Parathyroid adenoma (tissue), 2 donors: Measurements from ENCODE around the gene ZNF683.

Source experiments
- H2AFZ ChIP-seq: fragments of 300-600 bp; sonication (generic); one replicate; pipeline ENCODE4 v1.7.0; 2017; ENCODE audit warnings: antibody characterized with exemption, mild to moderate bottlenecking
- H3K27ac ChIP-seq: fragments of 300-600 bp; sonication (generic); one replicate; pipeline ENCODE4 v1.7.0; 2017
- H3K27me3 ChIP-seq: fragments of 300-600 bp; sonication (generic); one replicate; pipeline ENCODE4 v1.7.0; 2017; ENCODE audit warnings: low read length; ENCODE audit not compliant: control insufficient read depth, insufficient read depth
- H3K36me3 ChIP-seq: fragments of 300-600 bp; sonication (generic); one replicate; pipeline ENCODE4 v1.7.0; 2017; ENCODE audit warnings: low read length; ENCODE audit not compliant: control insufficient read depth, insufficient read depth
- H3K4me1 ChIP-seq: fragments of 300-600 bp; sonication (generic); one replicate; pipeline ENCODE4 v1.7.0; 2017; ENCODE audit warnings: control low read depth
- H3K4me2 ChIP-seq: fragments of 300-600 bp; sonication (generic); one replicate; pipeline ENCODE4 v1.7.0; 2017; ENCODE audit warnings: low read length
- H3K4me3 ChIP-seq: fragments of 300-600 bp; sonication (generic); one replicate; pipeline ENCODE4 v1.7.0; 2017; ENCODE audit warnings: low read depth, low read length
- H3K79me2 ChIP-seq: fragments of 300-600 bp; sonication (generic); one replicate; pipeline ENCODE4 v1.7.0; 2017; ENCODE audit warnings: control low read depth
- H3K9ac ChIP-seq: fragments of 300-600 bp; sonication (generic); one replicate; pipeline ENCODE4 v1.7.0; 2017; ENCODE audit warnings: mild to moderate bottlenecking
- H3K9me3 ChIP-seq: fragments of 300-600 bp; sonication (generic); one replicate; pipeline ENCODE4 v1.7.0; 2017; ENCODE audit warnings: low read length; ENCODE audit not compliant: control insufficient read depth
- CTCF ChIP-seq: fragments of 300-600 bp; sonication (generic); IDR thresholded peaks from one replicate; pipeline ENCODE4 v1.7.0; 2017; ENCODE audit warnings: antibody characterized with exemption, mild to moderate bottlenecking
- donor health status: primary hyperparathyroidism.

ZNF683 gene

GRCh38 chr1:26399034-26399433, 26.5 kb upstream of the ZNF683 start:
- Histone ChIP-seq H2AFZ (no peak overlapping the region), H3K36me3 (no peaks in the 10 kb centered on the region), H3K4me1 (no peaks in the 10 kb centered on the region), H3K27me3 (no peaks in the 10 kb centered on the region), H3K4me3 (no peak overlapping the region), H3K4me2 (no peak overlapping the region), H3K79me2 (no peaks in the 10 kb centered on the region), H3K9me3 (no peaks in the 10 kb centered on the region), H3K9ac (no peak overlapping the region), H3K27ac (no peak overlapping the region)
- TF ChIP-seq CTCF = no peak

- H3K4me1 ChIP-seq = no peaks in the 10 kb centered on the region
- no peak overlapping the region for H3K9ac ChIP-seq
- H2AFZ ChIP-seq = no peak overlapping the region
- TF ChIP-seq CTCF = no peak
- H3K4me3 ChIP-seq = no peak overlapping the region
- H3K79me2 ChIP-seq = no peaks in the 10 kb centered on the region
- no peaks in the 10 kb centered on the region for H3K9me3 ChIP-seq
- H3K36me3 ChIP-seq = no peaks in the 10 kb centered on the region
- no peak overlapping the region for H3K4me2 ChIP-seq
- H3K27me3 ChIP-seq = no peaks in the 10 kb centered on the region
- no peak overlapping the region for H3K27ac ChIP-seq
Measured at GRCh38 chr1:26395754-26396153, 23.2 kb upstream of the ZNF683 start.

GRCh38 chr1:26391450-26391849, 18.9 kb upstream of the ZNF683 start:
- no peaks in the 10 kb centered on the region for H3K36me3 ChIP-seq
- no peak for TF ChIP-seq CTCF
- H3K9me3 ChIP-seq = no peaks in the 10 kb centered on the region
- no peaks in the 10 kb centered on the region for H3K4me1 ChIP-seq
- H2AFZ ChIP-seq = no peak overlapping the region
- no peak overlapping the region for H3K9ac ChIP-seq
- H3K4me2 ChIP-seq = no peak overlapping the region
- no peaks in the 10 kb centered on the region for H3K79me2 ChIP-seq
- no peaks in the 10 kb centered on the region for H3K27me3 ChIP-seq
- no peak overlapping the region for H3K27ac ChIP-seq
- no peak overlapping the region for H3K4me3 ChIP-seq

GRCh38 chr1:26389604-26390247, 17.2 kb upstream of the ZNF683 start:
- Histone ChIP-seq H3K4me1 (no peaks in the 10 kb centered on the region), H3K27ac (no peak overlapping the region), H3K79me2 (no peaks in the 10 kb centered on the region), H3K4me2 (no peak overlapping the region), H3K9me3 (no peaks in the 10 kb centered on the region), H3K27me3 (no peaks in the 10 kb centered on the region), H3K9ac (no peak overlapping the region), H2AFZ (no peak overlapping the region), H3K4me3 (no peak overlapping the region), H3K36me3 (no peaks in the 10 kb centered on the region)
- TF ChIP-seq CTCF = no peak

GRCh38 chr1:26388791-26389445, 16.4 kb upstream of the ZNF683 start:
- H3K4me3 ChIP-seq = no peak overlapping the region
- H3K9me3 ChIP-seq = no peaks in the 10 kb centered on the region
- H3K27ac ChIP-seq = no peak overlapping the region
- TF ChIP-seq CTCF = no peak
- H3K36me3 ChIP-seq = no peaks in the 10 kb centered on the region
- H3K9ac ChIP-seq = no peak overlapping the region
- H3K4me1 ChIP-seq = no peaks in the 10 kb centered on the region
- no peak overlapping the region for H2AFZ ChIP-seq
- no peaks in the 10 kb centered on the region for H3K27me3 ChIP-seq
- no peaks in the 10 kb centered on the region for H3K79me2 ChIP-seq
- H3K4me2 ChIP-seq = no peak overlapping the region
